GM21447 (cell line): ENCODE measurements around the gene CYFIP2.
"Not testable (repeated sequence)": the region's sequence is repeated elsewhere in the genome, so short reads cannot be mapped to it uniquely, and the experiment has no call there.

ENCODE experiments used
- ATAC-seq: cut with Tn5 transposase; IDR thresholded peaks from one replicate; pipeline ENCODE4 v1.9.1; 2021; ENCODE audit not compliant: unreplicated experiment

Gene CYFIP2

DNA sequence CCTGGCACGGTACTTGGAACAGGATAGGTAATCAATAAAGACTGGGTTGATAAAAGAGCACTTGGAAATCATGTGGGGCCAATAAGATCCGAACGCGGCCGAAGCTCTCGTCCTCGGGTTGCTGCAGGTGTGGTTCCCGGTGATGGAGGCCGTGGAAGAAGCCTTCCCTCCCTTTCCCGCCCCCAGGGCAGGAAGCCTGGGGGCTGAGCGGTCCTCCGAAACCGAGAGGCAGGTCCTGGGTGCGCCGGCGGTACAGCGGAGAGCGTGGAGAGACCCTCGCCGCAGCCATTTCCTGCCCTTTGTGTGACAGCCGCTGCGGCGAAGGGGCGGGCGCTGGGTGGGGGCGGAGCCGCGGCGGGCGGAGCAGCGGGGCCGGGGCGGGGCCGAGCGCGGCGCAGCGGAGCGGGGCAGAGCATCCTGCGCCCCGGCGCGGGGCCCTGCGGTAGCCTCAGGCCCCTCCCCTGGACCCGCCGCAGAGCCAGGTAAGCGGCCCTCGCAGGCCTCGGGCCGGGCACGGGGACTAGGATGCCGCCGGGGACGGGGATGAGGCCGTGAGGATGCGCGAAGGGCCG is at the start of gene CYFIP2:
CYFIP2 (plus strand) TSS at position 410 of the 572 bp plus-strand sequence. CDS start 19,239 bp downstream, outside the sequence.
- peak; percentile 79 for ATAC-seq

DNA sequence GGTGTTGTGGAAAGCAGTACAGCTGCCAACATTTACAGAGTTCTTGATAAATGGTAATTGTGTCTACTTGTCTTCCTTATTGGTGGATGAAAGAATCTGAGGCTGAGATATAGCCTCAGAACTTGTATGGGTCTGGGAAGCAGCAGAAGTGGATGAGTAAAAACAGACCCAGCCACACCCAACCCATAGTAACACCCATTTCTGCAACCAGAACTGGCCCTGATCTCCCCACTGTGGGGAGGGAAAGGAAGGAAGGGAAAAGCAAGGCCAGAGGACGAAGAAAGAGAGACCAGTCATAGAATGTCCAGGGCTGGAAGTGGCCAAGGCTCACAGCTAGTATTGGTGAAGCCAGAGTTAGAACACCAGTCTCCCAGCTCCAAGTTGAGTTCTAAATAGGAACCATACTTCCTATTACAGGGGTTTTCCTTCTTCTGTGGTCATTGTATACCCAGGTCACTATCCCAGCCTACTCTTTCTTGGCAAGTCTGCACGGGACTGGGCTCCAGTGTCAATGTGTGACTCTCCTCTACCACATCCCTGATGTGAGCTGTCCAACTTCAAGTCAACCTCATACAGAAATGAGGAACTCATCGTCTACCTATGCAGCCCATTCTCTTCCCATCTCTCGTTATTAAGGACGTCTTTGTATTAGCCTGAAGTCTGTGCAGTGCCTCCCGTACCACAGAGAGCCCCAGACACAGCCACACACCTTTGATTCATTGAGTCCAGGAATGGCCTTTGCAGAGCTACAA is 49.4 kb upstream of the CYFIP2 start:
- ATAC-seq, result no peak

DNA sequence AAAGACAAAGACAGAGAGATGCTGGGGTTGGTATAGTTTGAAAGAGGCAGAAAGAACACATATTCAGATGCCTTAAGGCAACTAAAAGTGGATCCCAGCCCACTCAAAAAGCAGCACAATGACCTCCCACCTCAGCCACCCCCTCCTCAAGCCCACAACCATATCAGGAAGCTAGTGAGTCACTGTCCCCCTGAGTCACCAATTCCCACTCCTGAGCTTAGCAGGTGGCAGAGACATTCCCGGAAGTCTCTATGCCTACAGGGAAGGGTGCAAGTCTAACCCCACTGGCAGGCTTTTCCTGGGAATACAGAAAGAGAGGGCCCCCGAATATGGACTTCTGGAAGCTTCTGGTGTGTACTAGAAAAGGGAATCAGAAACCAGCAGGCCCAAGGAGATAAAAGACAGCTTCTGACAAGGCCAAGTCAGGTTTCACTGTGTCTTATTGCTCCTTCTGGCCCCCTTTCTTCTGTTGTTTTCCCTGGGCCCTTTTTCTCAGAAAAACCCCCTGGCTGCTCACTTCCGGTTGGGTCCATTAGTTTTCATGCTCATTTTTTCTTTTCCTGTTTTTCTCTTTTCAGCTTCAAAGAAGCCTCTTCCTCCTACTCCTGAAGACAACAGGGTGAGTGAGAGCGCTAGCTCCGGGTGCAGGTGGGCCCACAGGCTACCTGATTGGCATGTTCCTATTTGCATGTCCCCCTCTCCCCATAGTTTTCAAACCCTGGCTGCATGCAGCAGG is 48.5 kb upstream of the CYFIP2 start:
- ATAC-seq, result no peak

DNA sequence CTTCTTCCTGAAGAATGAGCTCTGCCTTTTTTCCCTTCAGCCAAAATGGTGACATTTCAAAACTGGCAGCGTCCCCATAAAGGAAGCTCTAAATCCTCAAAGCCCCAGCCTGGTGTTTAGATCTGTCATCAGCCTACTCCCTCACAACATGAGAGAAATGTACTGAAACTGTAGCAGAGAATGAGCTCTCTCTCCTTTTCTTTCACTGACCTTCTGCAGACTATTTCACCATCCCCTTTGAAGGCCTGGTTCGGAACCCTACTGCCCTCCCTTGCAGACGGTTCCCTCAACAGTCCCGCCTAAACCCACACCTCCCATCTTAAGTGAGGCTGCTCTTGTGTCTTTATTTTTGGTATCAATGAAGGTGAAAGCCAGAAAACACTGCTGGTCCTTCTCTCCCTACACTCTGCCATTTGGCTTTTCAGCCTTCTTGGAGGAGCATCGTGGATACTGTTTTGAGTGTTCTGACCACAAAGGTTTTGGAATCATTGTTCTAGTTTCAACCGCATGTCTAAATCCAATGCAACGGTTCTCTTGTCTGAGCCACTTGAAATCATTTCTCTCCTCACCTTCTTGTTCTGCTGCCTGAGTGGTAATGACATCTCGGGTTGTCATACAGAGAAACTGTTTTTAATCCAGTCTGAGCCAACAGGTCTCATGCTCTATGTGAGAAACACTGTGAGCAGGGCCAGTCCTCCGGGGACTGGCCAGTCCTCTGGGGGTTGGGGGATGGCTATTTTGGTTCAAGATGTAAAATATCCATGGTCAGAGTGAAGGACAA is 46.2 kb upstream of the CYFIP2 start:
- peak; percentile 50 for ATAC-seq

DNA sequence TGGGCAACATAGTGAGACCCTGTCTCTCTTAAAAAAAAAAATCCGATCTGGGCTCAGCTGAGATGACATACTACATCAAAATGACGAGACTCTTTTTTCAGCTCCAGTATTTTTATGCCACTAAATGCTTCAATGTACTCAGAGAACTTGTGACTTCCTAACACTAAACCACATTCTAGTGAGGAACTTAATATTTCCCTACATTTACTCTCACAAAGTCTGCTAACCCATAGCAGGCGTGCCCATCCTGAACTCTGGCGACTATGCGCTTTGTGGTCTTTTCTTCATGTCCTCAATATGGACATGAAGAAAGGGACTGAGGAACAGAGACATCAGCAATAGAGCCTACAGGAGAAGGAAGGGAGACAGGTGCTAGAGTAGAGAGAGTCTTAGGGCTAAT is 44.0 kb upstream of the CYFIP2 start:
- no peak for ATAC-seq

DNA sequence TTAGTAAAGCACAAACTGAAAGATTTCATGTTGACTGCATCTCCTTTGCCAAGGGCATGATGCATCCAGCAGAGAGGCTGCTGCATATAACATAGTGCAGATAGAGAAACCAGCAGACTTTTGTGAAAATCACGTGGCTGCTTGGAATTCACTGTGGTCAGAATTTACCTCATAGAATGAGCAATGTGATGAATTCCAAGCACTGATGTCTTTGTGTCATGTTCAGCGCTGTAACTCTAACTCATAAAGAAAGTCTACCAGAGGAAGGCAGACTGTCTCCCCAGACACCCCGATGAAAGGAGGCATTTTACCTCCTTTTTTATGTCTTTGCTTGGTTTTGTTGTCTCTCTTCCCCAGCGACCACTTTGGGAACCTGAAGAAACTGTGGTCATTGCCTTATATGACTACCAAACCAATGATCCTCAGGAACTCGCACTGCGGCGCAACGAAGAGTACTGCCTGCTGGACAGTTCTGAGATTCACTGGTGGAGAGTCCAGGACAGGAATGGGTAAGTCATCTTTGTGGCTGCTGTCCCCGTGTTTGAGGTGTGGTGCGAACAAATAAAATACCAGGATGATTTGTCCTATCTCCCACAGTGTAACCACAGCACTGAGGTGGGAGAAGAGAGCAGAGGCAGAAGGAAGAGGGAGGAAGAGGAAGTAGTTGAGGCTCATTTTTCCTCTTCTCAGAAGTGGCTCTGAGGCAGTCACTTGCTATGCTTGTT is 43.3 kb upstream of the CYFIP2 start:
- no peak for ATAC-seq

DNA sequence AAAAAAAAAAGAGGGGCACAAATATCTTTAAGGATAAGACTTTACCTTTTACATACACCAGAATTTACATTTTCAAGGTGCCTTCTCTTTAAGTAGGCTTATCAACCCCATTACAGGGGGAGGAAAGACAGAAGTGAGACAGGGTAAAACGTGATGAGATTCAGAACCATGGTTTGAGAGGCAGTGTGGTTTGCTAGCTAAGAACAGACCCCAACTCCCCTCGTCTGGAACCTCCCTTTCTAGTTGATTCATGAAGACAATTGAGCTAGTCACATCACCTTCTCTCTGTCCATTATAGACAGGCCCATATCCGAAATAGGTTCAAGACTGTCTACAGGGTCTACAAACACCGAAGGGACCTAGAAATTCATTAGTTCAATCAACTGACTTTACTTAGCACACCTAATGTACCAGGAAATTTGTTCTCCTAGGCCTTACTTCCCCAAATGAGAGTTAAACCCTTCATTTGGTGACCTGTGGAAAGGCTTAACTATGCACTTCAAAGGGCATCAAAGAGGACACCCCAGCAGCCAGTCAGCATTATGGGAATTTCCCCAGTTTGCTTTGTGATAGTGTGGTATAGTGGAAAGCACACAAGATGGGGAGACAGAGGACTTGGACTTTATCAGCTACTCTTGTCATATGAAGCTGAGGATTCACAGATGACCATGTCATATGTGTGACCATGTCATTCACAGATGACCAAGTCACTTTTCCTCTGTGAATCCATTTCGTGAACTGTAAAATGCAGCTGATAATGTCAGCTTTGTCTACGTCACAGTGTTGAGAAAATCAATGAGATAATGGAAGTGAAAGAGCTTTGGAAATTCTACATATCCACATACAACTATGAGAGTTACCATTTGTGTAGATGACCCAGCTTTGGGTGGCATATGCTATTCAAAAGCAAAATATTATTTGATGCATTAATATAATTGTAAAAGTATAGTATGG is 40.2 kb upstream of the CYFIP2 start:
- ATAC-seq, result no peak

DNA sequence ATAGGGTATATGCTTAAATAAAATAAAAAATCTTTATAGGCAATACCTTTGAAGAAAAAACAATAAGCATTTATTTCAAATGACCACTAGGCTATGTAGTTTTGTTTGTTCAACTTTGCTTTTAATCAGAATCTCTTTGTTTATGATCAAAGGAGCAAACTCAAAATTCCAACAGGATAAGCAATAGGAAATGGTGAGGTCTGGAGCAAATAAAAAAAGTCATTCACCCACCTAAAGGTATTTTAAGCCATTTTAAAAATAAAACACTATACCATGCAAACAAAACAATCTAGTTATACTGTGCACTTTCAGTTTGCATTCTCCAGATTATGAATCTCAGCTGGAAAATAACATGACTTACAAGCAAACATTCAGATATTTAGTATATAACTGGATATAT is 35.3 kb upstream of the CYFIP2 start:
- ATAC-seq, result no peak

DNA sequence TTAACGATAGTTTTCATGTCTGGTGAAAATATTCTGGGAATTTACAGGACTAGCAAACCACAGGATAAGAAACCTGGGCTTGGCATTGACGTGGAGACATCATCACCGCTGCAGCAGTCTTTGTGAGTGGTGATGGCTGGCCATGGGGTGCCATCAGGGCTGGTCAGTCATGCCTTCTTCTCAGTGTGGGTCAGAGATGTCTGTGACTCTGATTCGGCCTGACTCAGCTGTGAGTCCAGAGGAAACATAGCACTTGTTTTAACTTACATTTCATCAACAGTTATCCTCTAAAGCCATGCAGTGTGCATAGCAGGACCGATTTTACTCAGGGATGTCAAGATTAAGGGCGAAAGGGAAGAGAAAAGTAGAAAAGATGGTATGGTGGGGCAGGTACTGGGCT is 33.2 kb upstream of the CYFIP2 start:
- no peak for ATAC-seq

DNA sequence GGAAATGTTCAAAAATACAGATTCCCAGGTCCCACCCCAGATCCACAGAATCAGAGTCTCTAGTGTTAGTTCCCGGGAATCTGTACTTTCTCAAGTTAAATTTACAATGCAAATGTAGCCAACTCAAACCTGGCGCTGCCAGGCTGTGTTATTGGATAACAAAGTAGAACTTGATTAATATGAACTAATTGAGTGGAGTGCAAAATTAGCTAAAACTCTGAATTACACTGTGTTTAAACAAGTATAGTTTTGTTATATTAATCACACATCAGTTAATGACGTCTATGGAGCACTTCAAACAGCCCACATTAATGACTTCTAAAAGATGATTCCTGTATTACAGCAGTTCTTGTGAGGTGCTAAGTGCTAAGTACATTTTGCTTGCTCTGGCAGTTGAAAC is 32.4 kb upstream of the CYFIP2 start:
- no peak for ATAC-seq

DNA sequence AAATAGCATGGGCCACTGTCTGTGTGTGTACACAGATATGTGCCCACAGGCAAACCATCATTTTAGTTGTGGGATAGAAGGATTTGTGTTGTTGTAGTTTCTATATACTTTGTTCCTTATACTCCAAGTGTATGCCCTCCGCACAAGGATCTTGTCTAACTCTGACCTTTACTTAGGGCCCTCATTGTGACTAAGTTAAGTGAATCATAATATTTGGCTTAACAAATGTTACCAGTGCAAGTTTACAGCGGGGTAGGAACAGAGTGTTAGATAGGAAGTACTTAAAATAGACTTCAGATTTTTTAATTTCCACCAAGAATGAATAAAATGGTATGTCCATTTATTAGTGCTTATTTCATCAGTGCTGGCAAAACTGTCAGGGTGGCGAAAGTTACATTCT is 29.5 kb upstream of the CYFIP2 start:
- ATAC-seq, result no peak

DNA sequence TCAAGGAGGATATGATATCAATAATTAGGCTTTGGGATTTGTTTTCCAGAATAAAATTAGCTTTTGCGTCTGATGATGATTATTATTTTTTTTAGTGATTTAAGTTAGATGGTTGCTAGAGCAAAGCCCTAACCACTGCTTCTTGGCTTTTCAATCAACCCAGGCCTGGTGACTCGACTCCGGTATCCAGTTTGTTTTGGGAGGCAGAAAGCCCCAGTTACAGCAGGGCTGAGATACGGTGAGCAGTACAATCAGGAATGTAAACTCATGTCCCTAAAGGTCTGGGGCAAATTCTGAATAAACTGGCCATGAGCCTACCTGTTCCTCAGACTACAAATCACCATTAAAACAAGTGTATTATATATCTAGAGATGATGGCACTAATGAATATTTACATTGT is 24.4 kb upstream of the CYFIP2 start:
- ATAC-seq, result no peak

DNA sequence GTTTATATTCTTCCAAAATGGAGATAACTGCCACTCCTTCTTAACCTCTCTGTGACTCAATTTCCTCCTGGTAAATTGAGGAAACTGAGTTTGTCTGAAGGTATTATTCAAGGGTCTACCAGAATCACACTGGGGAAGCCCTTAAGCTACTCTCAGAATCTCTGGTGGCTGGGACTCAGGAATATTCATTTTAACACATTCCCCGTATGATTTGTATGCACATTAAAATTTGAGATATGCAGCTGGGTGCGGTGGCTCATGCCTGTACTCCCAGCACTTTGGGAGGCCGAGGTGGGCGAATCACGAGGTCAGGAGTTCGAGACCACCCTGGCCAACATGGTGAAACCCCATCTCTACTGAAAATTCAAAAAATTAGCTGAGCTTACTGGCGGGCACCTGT is 21.2 kb upstream of the CYFIP2 start:
- ATAC-seq, result not testable (repeated sequence)

DNA sequence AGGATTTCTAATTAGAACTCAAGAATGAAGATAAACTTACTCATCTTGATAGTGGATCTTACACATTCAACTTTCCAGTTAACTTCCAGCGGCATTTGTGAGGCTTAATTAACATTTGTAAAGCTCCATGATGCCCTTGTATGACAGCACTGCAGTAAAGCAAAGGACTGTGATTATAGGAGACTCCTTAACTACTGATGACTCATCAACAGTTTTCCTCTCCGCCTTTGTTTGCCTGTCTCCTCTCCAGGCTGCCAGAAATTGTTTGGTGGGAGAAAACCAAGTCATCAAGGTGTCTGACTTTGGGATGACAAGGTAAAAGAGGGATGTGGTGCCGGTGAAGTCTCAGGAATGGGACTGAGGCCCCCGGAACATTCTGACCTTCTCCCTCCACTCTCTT is 20.4 kb upstream of the CYFIP2 start:
- no peak for ATAC-seq

DNA sequence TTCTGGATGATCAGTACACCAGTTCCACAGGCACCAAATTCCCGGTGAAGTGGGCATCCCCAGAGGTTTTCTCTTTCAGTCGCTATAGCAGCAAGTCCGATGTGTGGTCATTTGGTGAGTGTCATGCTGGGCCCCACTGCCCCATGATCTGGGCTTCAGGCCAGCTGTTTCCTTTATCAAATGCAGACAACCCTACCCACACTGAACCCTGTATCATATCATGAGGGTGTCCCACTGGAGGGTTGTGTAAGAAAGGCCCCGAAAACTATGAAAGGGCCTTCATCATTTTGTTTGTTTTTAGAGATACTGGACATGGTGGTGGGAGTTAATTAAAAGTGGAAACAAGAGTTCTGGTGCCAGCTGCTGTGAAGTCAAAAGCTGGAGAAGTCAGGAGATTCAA is 20.0 kb upstream of the CYFIP2 start:
- no peak for ATAC-seq

DNA sequence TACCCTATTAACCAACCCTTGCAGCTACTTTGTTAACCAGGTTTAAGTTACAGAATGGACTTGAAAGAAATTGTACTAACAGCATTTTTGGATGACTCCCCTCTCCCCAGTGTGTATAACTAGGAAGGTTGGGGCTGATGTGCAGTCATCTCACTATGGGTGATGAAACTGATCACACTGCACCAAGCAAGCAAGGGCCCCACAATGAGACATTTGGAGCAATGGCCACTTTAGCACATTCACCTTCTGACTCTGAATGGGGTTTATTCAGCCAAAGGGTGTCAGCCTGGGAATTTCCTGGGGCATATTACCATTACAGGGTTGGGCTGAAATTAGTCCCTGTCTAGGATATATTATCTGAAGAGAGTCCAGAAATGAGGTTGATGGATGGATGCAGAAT is 18.7 kb upstream of the CYFIP2 start:
- no peak for ATAC-seq

DNA sequence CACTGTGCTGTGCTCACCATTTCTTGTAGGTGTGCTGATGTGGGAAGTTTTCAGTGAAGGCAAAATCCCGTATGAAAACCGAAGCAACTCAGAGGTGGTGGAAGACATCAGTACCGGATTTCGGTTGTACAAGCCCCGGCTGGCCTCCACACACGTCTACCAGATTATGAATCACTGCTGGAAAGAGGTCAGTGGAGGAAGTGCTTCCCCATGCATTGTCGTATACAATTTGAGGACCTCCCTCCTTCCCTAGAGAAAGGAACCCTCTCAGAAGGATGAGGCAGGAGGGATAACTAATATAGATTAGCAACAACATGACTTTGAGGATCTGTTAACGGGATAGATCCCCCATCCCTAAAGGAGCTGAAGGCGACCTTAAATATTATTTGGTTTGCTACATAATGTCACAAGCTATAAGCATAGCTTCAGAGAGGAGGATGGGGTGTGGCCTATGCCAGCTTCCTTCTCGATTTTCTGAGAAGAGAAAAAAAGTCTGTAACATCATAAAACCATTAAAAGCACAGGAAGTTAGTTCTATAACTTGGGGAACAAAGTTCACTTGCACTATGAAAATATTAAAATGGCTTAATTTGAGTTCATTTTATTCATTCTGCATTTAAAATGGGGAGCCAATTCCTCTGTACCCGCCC is 17.0 kb upstream of the CYFIP2 start:
- ATAC-seq, result no peak

DNA sequence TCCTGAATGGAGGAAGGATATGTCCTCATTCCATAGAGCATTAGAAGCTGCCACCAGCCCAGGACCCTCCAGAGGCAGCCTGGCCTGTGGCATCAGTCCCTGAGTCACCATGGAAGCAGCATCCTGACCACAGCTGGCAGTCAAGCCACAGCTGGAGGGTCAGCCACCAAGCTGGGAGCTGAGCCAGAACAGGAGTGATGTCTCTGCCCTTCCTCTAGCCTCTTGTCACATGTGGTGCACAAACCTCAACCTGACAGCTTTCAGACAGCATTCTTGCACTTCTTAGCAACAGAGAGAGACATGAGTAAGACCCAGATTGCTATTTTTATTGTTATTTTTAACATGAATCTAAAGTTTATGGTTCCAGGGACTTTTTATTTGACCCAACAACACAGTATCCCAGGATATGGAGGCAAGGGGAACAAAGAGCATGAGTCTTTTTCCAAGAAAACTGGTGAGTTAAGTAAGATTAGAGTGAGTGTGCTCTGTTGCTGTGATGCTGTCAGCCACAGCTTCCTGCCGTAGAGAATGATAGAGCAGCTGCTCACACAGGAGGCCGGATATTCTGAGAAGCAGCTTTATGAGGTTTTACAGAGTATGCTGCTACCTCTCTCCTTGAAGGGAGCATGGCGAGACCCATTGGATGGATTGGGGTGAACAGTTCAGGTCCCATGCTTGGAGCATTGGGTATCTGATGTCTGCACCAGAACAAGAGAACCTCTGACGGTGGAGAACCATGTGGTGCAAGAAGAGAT is 13.0 kb upstream of the CYFIP2 start:
- ATAC-seq, result peak; percentile 94
